ENCODE measurements around the gene LRFN3. TPM values are rescaled to one million over a fixed set of nuclear protein-coding genes. Genes with fewer than 3 reads are reported as not detected.

Gene LRFN3
- total and polyA plus RNA-seq, 2 of the 4 experiments (the other 2 are of a cell fraction): 0.36 to 4.8 TPM

DNA sequence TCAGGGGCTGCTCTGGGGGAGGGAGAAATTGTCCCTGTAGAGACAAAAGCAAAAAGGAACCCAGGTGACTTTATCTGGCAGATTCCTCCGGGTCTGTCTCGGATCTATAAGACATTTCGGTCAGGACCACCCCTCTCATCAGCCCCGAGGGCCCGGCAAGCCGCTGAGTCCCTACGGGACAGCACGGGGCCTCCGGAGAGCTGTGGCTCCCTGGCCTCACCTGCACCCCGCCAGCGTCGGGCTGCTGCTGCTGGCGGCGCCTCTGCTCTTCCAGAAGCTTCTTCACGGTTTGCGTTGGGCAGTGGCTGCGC is 37.7 kb upstream of the LRFN3 start:
- peak overlapping the region; percentile 95 for H3K4me2 ChIP-seq (ENCODE audit: low read depth, low read length)
- H3K18ac ChIP-seq (ENCODE audit: low read depth, low read length): no peak overlapping the region; the same call in 1 of the 2 replicates
- H3K27me3 ChIP-seq (ENCODE audit: control insufficient read depth, insufficient read depth, low read length): no peaks in the 10 kb centered on the region
- peak overlapping the region; percentile 79 for H3K4ac ChIP-seq (ENCODE audit: low read depth, low read length)
- no peaks in the 10 kb centered on the region for H4K20me1 ChIP-seq (ENCODE audit: insufficient read depth, low read length)
- H3K56ac ChIP-seq (ENCODE audit: extremely low read depth, insufficient read depth, low read length): peak overlapping the region; percentile 64; the same call in 1 of the 2 replicates
- peak overlapping the region; percentile 44 to 99; a peak in 2 of 4 replicates for H4K8ac ChIP-seq (ENCODE audit: low read depth in 2 of 2, low read length in 2 of 2)
- H4K91ac ChIP-seq (ENCODE audit: insufficient read depth, low read depth, low read length): peak overlapping the region; percentile 61
- in situ Hi-C loops (cut with MboI; ENCODE audit: low sequenced_read_pairs) (no loop called here), intact Hi-C loops (cut with micrococcal nuclease) (no loop called here), dilution Hi-C loops (cut with HindIII; ENCODE audit: low sequenced_read_pairs, unreplicated experiment) (no loop called here)
- CTCF ChIA-PET: no interaction called here
- H3K9me3 ChIP-seq (ENCODE audit: control insufficient read depth, insufficient read depth, low read length): no peaks in the 10 kb centered on the region
- no TSS peak for BruUV-seq (replicated peaks)
- no peak overlapping the region; the same call in 1 of the 2 replicates for H3K14ac ChIP-seq (replicated peaks; ENCODE audit: low read depth, low read length)
- H3K36me3 ChIP-seq (ENCODE audit: control insufficient read depth, insufficient read depth, low read length): peaks cover 18% of the 10 kb centered on the region
- TF ChIP-seq POLR2A (IDR thresholded peaks at IDR 0.05; ENCODE audit: low read depth, low read length) (no peak), NFE2L2 (IDR thresholded peaks at IDR 0.05; ENCODE audit: low read depth, low read length) (no peak), MXI1 (IDR thresholded peaks at IDR 0.05; ENCODE audit: borderline replicate concordance, low read depth, low read length) (no peak), SMC3 (IDR thresholded peaks at IDR 0.05; ENCODE audit: low read depth, low read length) (no peak), RCOR1 (IDR thresholded peaks at IDR 0.05; ENCODE audit: insufficient replicate concordance, low read length) (no peak)
- no peak for ATAC-seq (ENCODE audit: low read depth)
- peak overlapping the region; percentile 77 for H4K5ac ChIP-seq (ENCODE audit: low read depth, low read length)
- H2AK5ac ChIP-seq (ENCODE audit: low read depth, low read length): peak overlapping the region; percentile 15
- 10% methylated on average over 4 of the region's 17 CpGs; no CpG with 5 or more reads in 1 of the 2 experiments for WGBS, 2 experiments (ENCODE audit: extremely low coverage in 2 of 2, insufficient read length in 1 of 2)
- peaks cover 23% of the 10 kb centered on the region for H3K4me1 ChIP-seq (ENCODE audit: control insufficient read depth, insufficient read depth, low read length)
- no peak for DNase-seq
- peak overlapping the region; percentile 94 for H2BK5ac ChIP-seq (ENCODE audit: low read depth, low read length, poor library complexity, severe bottlenecking)
- peak overlapping the region; percentile 78 for H3K27ac ChIP-seq (ENCODE audit: insufficient read depth, low read length)
- peaks cover 13 to 40% of the 10 kb centered on the region in 2 experiments; a peak in 3 of 4 replicates for H3K79me1 ChIP-seq (ENCODE audit: low read depth in 1 of 2, low read length in 2 of 2)
- no peak overlapping the region; the same call in 2 of the 3 replicates for H2BK15ac ChIP-seq (ENCODE audit: low read depth, low read length)
- POLR2A ChIA-PET (ENCODE audit: unreplicated experiment): interaction anchor here (0.6 kb wide), 1 partner anchor 15 kb away, joined by 3 read pairs; no protein-coding TSS in a partner anchor
- peak overlapping the region; percentile 36; the same call in 1 of the 2 replicates for H2BK120ac ChIP-seq (ENCODE audit: low read depth, low read length)
- peak overlapping the region; percentile 19 for H3K23ac ChIP-seq (ENCODE audit: low read depth, low read length)
- no peak overlapping the region for H2BK20ac ChIP-seq (ENCODE audit: low read depth, low read length)
- H2AK9ac ChIP-seq (replicated peaks; ENCODE audit: low read depth, low read length, poor library complexity): peak overlapping the region; percentile 98
- H3K9ac ChIP-seq (ENCODE audit: low read depth, low read length): peak overlapping the region; percentile 93
- peak overlapping the region; percentile 98 for H2AFZ ChIP-seq (replicated peaks; ENCODE audit: low read length, poor library complexity)
- peak overlapping the region; percentile 79 for H3K4me3 ChIP-seq (ENCODE audit: insufficient read depth, low read depth, low read length)
- peaks cover 17% of the 10 kb centered on the region for H3K9me1 ChIP-seq (ENCODE audit: insufficient read depth, low read length)
